Aorta (tissue), 5 donors: Measurements from ENCODE around the gene SUPT20HL1. TPM values are rescaled to one million over a fixed set of nuclear protein-coding genes. Genes with fewer than 3 reads are reported as not detected.
"Not testable (repeated sequence)": the region's sequence is repeated elsewhere in the genome, so short reads cannot be mapped to it uniquely, and the experiment has no call there.

ENCODE experiments used
- ATAC-seq: fragments of 200-7000 bp; cut with Tn5 transposase; one replicate; pipeline ENCODE4 v1.9.1; 2022; ENCODE audit warnings: moderate library complexity; ENCODE audit not compliant: low FRiP score
- DNase-seq, 2 donors: peaks; one replicate each; pipeline ENCODE4 v3.0.0-alpha.2; 2020
- H3K27ac ChIP-seq, 2 donors: one replicate each; pipeline ENCODE4 v1.5.1; 2013; ENCODE audit warnings: low read length in 2 of 2, mild to moderate bottlenecking in 2 of 2, moderate library complexity in 2 of 2, control low read depth in 1 of 2, inconsistent platforms in 1 of 2, low read depth in 1 of 2
- H3K27me3 ChIP-seq, 2 donors: one replicate each; pipeline ENCODE4 v1.6.1; 2013; ENCODE audit warnings: control low read depth in 1 of 2, low read length in 1 of 2, mild to moderate bottlenecking in 1 of 2, moderate library complexity in 1 of 2; ENCODE audit not compliant: insufficient read depth in 2 of 2, control insufficient read depth in 1 of 2
- H3K36me3 ChIP-seq, 2 donors: one replicate each; pipeline ENCODE4 v1.6.1; 2013; ENCODE audit warnings: control low read depth in 1 of 2, low read length in 1 of 2, mild to moderate bottlenecking in 1 of 2; ENCODE audit not compliant: insufficient read depth in 2 of 2, control insufficient read depth in 1 of 2
- H3K4me1 ChIP-seq, 2 donors: one replicate each; pipeline ENCODE4 v1.6.1; 2013; ENCODE audit warnings: low read length in 2 of 2, control low read depth in 1 of 2, mild to moderate bottlenecking in 1 of 2, moderate library complexity in 1 of 2; ENCODE audit not compliant: insufficient read depth in 2 of 2, control insufficient read depth in 1 of 2
- H3K4me3 ChIP-seq, 2 donors: one replicate each; pipeline ENCODE4 v1.5.1; 2013; ENCODE audit warnings: low read length in 2 of 2, control low read depth in 1 of 2, mild to moderate bottlenecking in 1 of 2
- H3K9me3 ChIP-seq: one replicate; pipeline ENCODE4 v1.6.1; 2013; ENCODE audit warnings: mild to moderate bottlenecking, low read length; ENCODE audit not compliant: control insufficient read depth
- WGBS, 2 donors: extraction: QIAGEN DNeasy Blood & Tissue Kit; methylation state at CpG; one replicate each; pipeline ENCODE4 v1.1.7; 2013; 5-methylcytosine and 5-hydroxymethylcytosine counted together
- intact Hi-C, 2 donors: fragments of 100-400 bp; cut with DNase I; formaldehyde crosslinking; loops; one replicate each; pipeline versions ENCODE4 v1.14.2 to v1.15.0; 2022
- polyA plus RNA-seq, 2 donors: library from polyadenylated mRNA; stranded (reverse); fragments of 200-250 nt; gene quantifications; one replicate each; pipeline ENCODE4 v1.2.3, GENCODE V29; 2013
- total RNA-seq, 2 donors: library from RNA; stranded (reverse); fragmentation: NEBNext Ultra II Directional; extraction: Animal tissue kit (Norgen Biotek cat#: 25700); gene quantifications; one replicate each; pipeline ENCODE4 v1.2.1, GENCODE V29; 2021
- donor health status: healthy with polysubstance abuse.
- donor health status: Bipolar disorder and iron deficiency.
- donor health status: DM: no; HTN: no; CAD: no.
- donor health status: DM: no; HTN: no; CAD: no.
- donor health status: DM: yes; HTN: yes; CAD: no.

Gene SUPT20HL1
- total and polyA plus RNA-seq, 4 donors: 0.15 TPM; not detected in 3

DNA sequence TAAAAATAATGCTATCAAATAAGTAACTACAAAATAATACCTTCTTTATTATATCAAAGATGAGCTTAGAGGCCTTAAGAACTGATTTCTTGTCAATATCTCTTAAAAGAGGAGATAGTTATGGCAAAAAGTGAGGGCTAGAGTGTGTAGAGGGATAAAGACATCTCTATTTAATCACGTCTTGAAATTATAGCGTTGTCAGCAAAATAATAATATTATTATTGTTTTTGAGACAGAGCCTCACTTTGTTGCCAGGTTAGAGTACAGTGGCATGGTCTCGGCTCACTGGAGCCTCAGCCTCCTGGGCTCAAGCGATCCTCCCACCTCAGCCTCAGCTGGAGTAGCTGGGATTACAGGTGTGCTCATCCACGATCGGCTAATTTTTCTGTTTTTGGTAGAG is 18.3 kb downstream of the SUPT20HL1 start:
- no peaks in the 10 kb centered on the region for H3K4me1 ChIP-seq
- H3K4me3 ChIP-seq: no peak overlapping the region
- DNase-seq (no peak), ATAC-seq (no peak)
- 58 to 60% methylated on average over 6 of the region's 6 CpGs for WGBS, 2 donors
- intact Hi-C loops: loop anchor here in 1 of 2 donors (10.0 kb wide), 1 partner anchor 766 kb away; no protein-coding TSS in a partner anchor
- H3K36me3 ChIP-seq: no peaks in the 10 kb centered on the region
- no peak overlapping the region for H3K27ac ChIP-seq
- H3K9me3 ChIP-seq: no peaks in the 10 kb centered on the region
- no peaks in the 10 kb centered on the region for H3K27me3 ChIP-seq

DNA sequence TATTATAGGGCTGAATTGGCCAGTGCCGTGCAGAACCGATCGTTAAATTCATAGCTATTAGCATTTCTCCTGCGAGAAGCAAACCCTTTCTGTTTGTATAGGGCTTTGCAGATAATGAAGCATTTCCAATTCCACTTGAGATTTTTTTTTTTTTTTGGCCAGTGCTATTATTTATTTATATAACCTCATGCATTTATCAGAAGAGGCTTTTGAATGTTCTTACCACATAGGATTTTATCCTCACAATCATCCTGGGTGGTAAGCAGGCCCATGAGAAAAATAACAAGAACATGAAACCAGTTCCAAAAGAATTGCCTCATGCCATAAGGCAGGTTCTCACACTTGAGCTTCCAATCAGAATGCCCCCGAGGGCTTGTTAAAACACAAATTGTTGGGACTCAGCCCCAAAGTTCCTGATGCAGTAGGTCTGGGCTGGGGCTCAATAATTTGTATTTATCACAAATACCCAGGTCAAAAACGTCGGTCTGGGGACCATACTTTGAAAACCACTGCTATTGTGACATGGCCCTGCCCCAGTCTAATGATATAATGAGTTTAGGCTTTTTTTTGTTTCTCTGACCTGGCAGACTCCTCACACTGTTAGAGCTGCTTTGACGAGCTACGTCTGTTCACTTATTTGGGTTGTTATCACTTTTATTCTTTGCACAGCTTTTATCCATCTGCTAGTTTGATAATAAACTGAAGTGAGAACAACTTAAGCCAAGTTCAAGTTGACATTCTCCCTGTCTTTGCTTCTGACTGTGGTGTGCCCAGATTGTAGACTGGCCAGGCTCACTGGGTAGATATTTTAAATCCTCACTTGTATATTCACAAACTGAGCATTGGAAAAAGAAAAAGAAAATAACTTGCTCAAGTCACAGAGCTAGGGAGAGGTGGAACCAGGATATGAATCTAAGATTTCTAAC is 20.1 kb downstream of the SUPT20HL1 start:
- Histone ChIP-seq H3K36me3 (no peaks in the 10 kb centered on the region), H3K9me3 (no peaks in the 10 kb centered on the region), H3K27me3 (no peaks in the 10 kb centered on the region), H3K27ac (no peak overlapping the region), H3K4me1 (no peaks in the 10 kb centered on the region), H3K4me3 (no peak overlapping the region)
- ATAC-seq: no peak
- intact Hi-C loops: no loop called here
- WGBS, 2 donors: 24 to 32% methylated on average over 9 of the region's 9 CpGs
- no peak for DNase-seq

DNA sequence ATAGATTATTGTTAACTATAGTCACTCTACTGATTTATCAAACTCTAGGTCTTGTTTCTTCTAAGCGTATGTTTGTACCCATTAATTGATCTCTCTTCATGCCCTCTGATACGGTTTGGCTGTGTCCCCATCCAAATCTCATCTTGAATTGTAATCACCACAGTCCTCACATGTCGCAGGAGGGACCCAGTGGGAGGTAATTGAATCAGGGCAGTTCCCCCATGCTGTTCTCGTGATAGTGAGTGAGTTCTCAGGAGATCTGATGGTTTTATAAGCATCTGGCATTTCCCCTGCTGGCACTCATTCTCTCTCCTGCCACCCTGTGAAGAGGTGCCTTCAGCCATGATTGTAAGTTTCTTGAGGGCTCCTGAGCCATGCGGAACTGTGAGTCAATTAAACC is 21.9 kb downstream of the SUPT20HL1 start:
- H3K4me1 ChIP-seq, intact Hi-C loops, H3K9me3 ChIP-seq, H3K27ac ChIP-seq, H3K36me3 ChIP-seq, DNase-seq, H3K27me3 ChIP-seq, ATAC-seq, H3K4me3 ChIP-seq: not testable (repeated sequence)
- 67 to 88% methylated on average over 5 of the region's 5 CpGs for WGBS, 2 donors

DNA sequence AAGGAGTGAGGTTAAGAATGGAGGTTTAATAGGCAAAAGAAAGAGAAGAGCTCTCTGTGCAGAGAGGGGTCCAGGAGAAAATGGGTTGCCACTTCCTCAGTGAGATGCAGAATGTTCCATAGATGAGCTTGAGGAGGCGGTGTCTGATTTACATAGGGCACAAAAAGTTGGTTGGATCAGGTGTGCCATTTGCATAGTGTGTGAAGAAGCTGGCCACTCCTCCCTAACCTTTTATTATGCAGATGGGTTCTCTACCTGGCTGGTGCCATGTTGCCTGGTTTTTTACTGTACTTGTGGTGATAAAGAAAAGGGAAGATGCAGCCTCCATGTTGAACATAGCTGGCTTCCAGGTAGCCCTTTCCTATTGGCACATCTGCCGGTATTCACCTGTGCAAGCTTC is 27.3 kb downstream of the SUPT20HL1 start:
- Histone ChIP-seq H3K36me3 (no peaks in the 10 kb centered on the region), H3K27me3 (no peaks in the 10 kb centered on the region), H3K27ac (no peak overlapping the region), H3K4me1 (no peaks in the 10 kb centered on the region), H3K4me3 (no peak overlapping the region), H3K9me3 (no peaks in the 10 kb centered on the region)
- intact Hi-C loops: no loop called here
- DNase-seq (no peak), ATAC-seq (no peak)
- 67 to 92% methylated on average over 2 of the region's 2 CpGs for WGBS, 2 donors

DNA sequence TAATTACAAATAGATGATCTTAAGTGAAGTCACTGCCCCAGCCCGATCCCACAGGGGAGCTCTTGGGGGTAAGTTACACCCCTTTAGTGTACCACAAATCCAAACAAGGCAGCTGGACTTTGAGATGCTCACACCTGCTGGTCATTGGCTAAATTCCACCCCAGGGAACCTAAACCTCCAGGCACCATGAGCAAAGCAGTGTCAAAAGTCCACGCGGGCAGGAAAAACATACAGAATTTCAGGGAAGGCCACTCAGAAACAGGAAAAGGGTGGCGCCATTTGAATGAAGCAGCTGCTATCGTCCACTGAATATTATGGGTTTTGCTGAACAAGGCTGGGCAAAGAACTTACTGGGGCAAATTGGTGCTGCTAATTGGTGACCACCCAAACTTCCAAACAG is 30.9 kb downstream of the SUPT20HL1 start:
- DNase-seq: no peak
- 64 to 68% methylated on average over 5 of the region's 5 CpGs for WGBS, 2 donors
- no peak overlapping the region for H3K27ac ChIP-seq
- no peaks in the 10 kb centered on the region for H3K27me3 ChIP-seq
- H3K4me3 ChIP-seq: no peak overlapping the region
- no peaks in the 10 kb centered on the region for H3K36me3 ChIP-seq
- no peaks in the 10 kb centered on the region for H3K9me3 ChIP-seq
- H3K4me1 ChIP-seq: no peaks in the 10 kb centered on the region
- ATAC-seq: no peak
- intact Hi-C loops: loop anchor here (10.0 kb wide), 3 partner anchors 73 to 753 kb away; partner anchors contain the start of genes POLA1 (in 2 of the 2) and PDK3 (in 1 of the 2)

DNA sequence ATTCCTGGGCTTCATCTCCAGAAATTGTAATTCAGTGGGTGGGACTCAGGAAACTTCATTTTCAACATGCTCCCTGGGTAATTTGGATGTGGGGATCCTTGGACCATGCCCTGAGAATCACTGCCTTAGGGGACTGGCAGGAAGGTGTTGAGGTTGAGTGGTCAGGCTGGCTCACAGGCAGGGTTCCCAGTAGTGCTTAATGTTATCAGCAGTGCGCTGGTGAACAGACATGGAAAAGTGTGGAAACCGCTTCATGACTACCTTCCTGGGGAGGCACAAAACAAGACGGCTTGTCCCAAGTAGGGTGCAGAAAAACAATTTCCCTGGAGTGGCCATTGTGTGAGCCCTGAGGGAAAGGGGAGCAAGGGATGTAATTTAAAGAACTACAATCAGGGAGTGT is 31.4 kb downstream of the SUPT20HL1 start:
- Histone ChIP-seq H3K4me3 (no peak overlapping the region), H3K36me3 (no peaks in the 10 kb centered on the region), H3K9me3 (no peaks in the 10 kb centered on the region), H3K27me3 (no peaks in the 10 kb centered on the region), H3K4me1 (no peaks in the 10 kb centered on the region), H3K27ac (no peak overlapping the region)
- intact Hi-C loops: loop anchor here (10.0 kb wide), 3 partner anchors 73 to 753 kb away; partner anchors contain the start of genes POLA1 (in 2 of the 2) and PDK3 (in 1 of the 2)
- WGBS, 2 donors: 76 to 85% methylated on average over 3 of the region's 3 CpGs
- no peak for ATAC-seq
- no peak for DNase-seq

DNA sequence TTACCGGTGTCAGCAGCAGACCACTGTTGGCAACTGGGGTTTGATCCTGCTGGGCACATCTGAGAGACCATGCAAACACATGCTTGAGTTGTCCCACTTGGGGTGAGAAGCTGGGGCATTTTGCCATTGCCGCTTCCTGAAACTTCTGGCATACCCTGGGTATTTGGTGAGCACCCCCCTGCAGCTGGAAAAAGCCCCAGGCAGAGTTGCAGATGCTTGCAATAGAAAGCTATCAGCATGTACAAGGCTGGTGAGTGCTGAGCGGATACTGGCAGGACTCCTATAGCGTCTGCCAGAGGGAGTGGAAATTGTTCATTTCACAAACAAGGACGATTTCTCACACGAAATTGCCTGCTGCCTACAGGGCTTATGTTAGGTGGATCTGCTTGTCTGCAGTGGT is 32.3 kb downstream of the SUPT20HL1 start:
- H3K9me3 ChIP-seq: no peaks in the 10 kb centered on the region
- H3K27ac ChIP-seq: no peak overlapping the region
- peaks cover 0 to 3% of the 10 kb centered on the region in 2 donors for H3K4me1 ChIP-seq
- ATAC-seq (no peak), DNase-seq (no peak)
- H3K36me3 ChIP-seq: no peaks in the 10 kb centered on the region
- 14 to 18% methylated on average over 6 of the region's 6 CpGs for WGBS, 2 donors
- H3K27me3 ChIP-seq: no peaks in the 10 kb centered on the region
- no peak overlapping the region for H3K4me3 ChIP-seq
- intact Hi-C loops: loop anchor here (10.0 kb wide), 3 partner anchors 72 to 752 kb away; partner anchors contain the start of genes POLA1 (in 2 of the 2) and PDK3 (in 1 of the 2)

DNA sequence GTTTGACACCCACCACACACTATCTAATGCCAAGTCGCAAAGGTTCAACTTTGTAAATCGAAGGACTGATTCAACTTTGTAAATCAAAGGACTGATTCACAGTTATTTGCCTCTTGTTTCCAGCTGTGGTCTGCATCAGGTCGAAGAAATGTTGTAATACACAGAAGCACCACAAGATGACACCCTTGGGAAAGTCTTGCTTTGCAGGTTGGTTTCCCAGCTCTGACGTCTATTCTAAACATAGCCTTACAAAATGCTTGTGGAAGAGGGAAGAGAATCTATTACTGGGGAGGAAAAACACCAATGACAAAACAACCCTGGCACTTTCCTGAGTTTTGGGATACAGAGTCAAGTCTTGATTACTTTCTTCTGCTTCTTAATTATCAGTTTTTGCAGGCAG is 35.3 kb downstream of the SUPT20HL1 start:
- intact Hi-C loops: loop anchor here (2.0 to 10.0 kb wide), 4 partner anchors 69 to 749 kb away; partner anchors contain the start of genes POLA1 (in 2 of the 2) and PDK3 (in 1 of the 2)
- no peak overlapping the region for H3K4me3 ChIP-seq
- DNase-seq (no peak), ATAC-seq (peak; percentile 88)
- H3K27ac ChIP-seq: peak overlapping the region in 1 of 2 donors; percentile 65
- peaks cover 3 to 5% of the 10 kb centered on the region in 2 donors for H3K4me1 ChIP-seq
- no peaks in the 10 kb centered on the region for H3K9me3 ChIP-seq
- no peaks in the 10 kb centered on the region for H3K36me3 ChIP-seq
- 1% methylated on average over 4 of the region's 4 CpGs for WGBS, 2 donors
- no peaks in the 10 kb centered on the region for H3K27me3 ChIP-seq
